PFSK-1 (cell line): ENCODE measurements around the gene POU1F1.

Source experiments
- FOXP2 ChIP-seq: optimal IDR thresholded peaks from 2 replicates; pipeline ENCODE3; 2011; ENCODE audit warnings: borderline replicate concordance, control low read depth, inconsistent platforms; ENCODE audit not compliant: insufficient read depth; ENCODE audit errors: extremely low read length, extremely low read depth
- POLR2AphosphoS5 ChIP-seq: IDR thresholded peaks from 2 replicates; pipeline ENCODE4 v1.6.1; 2012; ENCODE audit warnings: low read depth, mild to moderate bottlenecking, control low read depth, low read length, moderate library complexity
- SIN3A ChIP-seq: IDR thresholded peaks from 2 replicates; pipeline ENCODE4 v1.6.1; 2012; ENCODE audit warnings: mild to moderate bottlenecking, low read length, moderate library complexity, borderline replicate concordance; ENCODE audit not compliant: insufficient read depth
- TAF1 ChIP-seq: IDR thresholded peaks from 2 replicates; pipeline ENCODE4 v1.6.1; 2012; ENCODE audit warnings: low read length, control low read depth, borderline replicate concordance; ENCODE audit not compliant: insufficient read depth
- TF ChIP-seq, protein P1 (sequence below), 2 experiments: IDR thresholded peaks; 2 replicates each; pipeline versions ENCODE4 v1.6.1 to v1.8.0; 2011 to 2012; ENCODE audit warnings: low read depth in 2 of 2, low read length in 2 of 2, control low read depth in 1 of 2, inconsistent platforms in 1 of 2, mild to moderate bottlenecking in 1 of 2, moderate library complexity in 1 of 2; ENCODE audit not compliant: insufficient read depth in 1 of 2

The POU1F1 gene

DNA sequence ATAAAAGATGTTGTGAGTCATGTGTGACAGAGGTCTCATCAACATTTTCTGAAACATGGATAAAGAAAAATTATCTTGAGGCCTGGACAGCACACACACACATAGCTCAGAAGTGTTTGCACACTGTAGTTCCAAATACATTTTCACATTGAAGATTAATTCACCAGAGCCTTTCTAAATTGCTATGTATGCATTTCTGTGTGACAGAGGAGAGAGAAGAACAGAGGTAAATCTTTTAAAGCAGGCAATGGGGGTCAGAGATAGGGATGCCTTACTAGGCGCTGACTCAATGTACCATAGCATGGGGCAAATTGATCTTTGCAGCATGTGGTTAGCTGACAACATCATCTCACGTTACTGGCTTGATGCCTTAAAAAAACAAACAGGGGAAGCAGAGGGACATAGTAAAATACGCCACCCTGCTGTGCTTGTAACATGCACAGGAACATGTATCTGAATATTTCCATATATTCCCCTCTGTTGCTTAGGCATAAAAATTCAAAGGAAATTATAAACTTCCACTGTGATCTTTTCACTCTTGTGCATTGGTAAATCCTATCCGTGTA, 7.7 kb downstream of the POU1F1 start:
- TF ChIP-seq SIN3A (no peak), POLR2AphosphoS5 (no peak), TAF1 (no peak), FOXP2 (no peak)
- TF ChIP-seq, protein P1, sequence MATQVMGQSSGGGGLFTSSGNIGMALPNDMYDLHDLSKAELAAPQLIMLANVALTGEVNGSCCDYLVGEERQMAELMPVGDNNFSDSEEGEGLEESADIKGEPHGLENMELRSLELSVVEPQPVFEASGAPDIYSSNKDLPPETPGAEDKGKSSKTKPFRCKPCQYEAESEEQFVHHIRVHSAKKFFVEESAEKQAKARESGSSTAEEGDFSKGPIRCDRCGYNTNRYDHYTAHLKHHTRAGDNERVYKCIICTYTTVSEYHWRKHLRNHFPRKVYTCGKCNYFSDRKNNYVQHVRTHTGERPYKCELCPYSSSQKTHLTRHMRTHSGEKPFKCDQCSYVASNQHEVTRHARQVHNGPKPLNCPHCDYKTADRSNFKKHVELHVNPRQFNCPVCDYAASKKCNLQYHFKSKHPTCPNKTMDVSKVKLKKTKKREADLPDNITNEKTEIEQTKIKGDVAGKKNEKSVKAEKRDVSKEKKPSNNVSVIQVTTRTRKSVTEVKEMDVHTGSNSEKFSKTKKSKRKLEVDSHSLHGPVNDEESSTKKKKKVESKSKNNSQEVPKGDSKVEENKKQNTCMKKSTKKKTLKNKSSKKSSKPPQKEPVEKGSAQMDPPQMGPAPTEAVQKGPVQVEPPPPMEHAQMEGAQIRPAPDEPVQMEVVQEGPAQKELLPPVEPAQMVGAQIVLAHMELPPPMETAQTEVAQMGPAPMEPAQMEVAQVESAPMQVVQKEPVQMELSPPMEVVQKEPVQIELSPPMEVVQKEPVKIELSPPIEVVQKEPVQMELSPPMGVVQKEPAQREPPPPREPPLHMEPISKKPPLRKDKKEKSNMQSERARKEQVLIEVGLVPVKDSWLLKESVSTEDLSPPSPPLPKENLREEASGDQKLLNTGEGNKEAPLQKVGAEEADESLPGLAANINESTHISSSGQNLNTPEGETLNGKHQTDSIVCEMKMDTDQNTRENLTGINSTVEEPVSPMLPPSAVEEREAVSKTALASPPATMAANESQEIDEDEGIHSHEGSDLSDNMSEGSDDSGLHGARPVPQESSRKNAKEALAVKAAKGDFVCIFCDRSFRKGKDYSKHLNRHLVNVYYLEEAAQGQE (IDR thresholded peaks at IDR 0.05; ENCODE audit: insufficient read depth in 1 of 2, low read depth in 2 of 2, low read length in 2 of 2) = no peak

DNA sequence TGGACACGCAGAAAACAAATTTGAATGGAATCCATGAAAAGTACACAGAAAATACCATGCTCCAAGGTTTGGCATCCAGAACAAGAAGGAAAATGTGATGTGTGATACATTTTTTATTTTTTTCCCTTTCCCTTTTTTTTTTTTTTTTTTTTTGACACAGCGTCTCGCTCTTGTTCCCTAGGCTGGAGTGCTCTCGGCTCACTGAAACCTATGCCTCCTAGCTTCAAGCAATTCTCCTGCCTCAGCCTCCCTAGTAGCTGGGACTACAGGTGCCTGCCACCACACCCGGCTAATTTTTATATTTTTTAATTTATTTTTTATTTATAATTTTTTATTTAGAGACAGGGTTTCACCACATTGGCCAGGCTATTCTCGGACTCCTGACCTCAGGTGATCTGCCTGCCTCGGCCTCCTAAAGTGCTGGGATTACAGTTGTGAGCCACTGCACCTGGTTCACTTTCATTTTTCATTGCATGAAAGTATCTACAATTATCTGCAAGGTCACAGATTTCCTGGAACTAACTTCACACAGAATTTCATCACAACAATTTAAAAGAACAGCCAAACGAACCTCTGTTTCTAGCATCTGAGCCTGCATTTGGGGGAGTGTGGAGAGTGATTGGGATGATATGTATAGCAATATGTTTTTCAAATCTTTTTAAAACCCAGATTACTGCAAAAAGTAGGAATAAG, 8.3 kb downstream of the POU1F1 start:
- TF ChIP-seq SIN3A (no peak), FOXP2 (no peak), TAF1 (no peak), POLR2AphosphoS5 (no peak)
- TF ChIP-seq, protein P1 (IDR thresholded peaks at IDR 0.05; ENCODE audit: insufficient read depth in 1 of 2, low read depth in 2 of 2, low read length in 2 of 2) = no peak

DNA sequence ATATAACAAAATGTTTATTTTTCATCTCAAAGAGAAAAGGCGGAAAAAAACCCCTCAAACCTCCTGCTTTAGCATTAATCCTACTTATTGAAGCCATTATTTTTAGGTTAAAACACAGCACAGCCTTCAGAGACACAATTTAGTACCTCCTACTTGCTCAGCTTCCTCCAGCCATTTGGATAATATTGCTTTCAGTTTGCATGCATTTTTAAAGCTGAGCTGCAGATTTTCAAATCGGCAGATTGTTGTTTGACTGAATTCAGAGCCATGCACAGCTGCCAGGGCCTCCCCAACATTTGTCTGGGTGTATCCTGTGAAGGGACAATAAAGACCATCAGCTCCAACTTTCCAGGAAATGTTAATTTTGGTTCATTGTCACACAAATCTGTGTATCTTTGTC, 14.5 kb downstream of the POU1F1 start:
- TF ChIP-seq FOXP2 (no peak), SIN3A (no peak), TAF1 (no peak), POLR2AphosphoS5 (no peak)
- TF ChIP-seq, protein P1 (IDR thresholded peaks at IDR 0.05; ENCODE audit: insufficient read depth in 1 of 2, low read depth in 2 of 2, low read length in 2 of 2) = no peak

DNA sequence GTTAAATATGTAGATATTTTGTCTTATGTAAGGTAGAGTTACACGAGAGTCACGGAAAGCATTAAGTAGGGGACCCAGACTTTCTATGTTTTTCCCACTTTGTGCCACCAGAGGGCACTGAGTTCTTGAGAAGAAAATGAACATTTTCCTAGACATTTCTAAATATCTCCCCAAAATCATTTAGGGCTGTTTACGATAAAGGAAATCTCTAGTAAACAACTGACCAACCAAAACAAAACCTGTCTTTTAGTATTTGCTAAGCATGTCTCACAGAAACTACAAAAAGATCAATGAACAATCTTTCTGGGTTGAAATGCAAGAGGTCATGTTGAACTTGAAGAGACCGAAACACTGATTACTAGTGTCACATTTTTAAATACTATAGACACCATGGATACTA, 16.1 kb downstream of the POU1F1 start:
- TF ChIP-seq POLR2AphosphoS5 (no peak), TAF1 (no peak), FOXP2 (no peak), SIN3A (no peak)
- TF ChIP-seq, protein P1 (IDR thresholded peaks at IDR 0.05; ENCODE audit: insufficient read depth in 1 of 2, low read depth in 2 of 2, low read length in 2 of 2) = no peak

DNA sequence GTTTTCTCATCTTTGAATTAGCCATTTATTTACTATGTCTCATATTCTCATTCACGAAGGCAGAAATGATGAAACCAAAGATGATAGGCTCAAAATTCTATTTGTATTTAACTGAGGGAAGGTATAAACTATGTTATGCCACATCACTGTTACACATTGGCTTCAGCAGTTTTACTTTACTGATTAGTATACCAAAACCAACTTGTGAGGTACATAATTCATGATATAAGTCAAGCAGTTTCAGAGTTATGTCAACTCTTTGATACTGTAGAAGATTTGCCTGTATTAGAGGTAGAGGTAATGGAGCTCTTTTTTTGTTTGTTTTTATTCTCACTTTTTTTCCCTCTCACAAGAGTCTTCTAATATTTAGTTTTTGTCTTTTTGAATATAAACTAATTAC, 26.4 kb downstream of the POU1F1 start:
- TF ChIP-seq SIN3A (no peak), POLR2AphosphoS5 (no peak), FOXP2 (no peak), TAF1 (no peak)
- TF ChIP-seq, protein P1 (IDR thresholded peaks at IDR 0.05; ENCODE audit: insufficient read depth in 1 of 2, low read depth in 2 of 2, low read length in 2 of 2) = no peak
